SU-DHL-6 (cell line): ENCODE measurements around the gene SLC4A1.

Experiments
- H2AFZ ChIP-seq: fragments of 200-600 bp; sonication (generic); 2 replicates; pipeline ENCODE4 v1.6.1; 2014; ENCODE audit warnings: low read depth, mild to moderate bottlenecking, moderate library complexity, mixed read lengths, antibody characterized with exemption, low read length; ENCODE audit not compliant: severe bottlenecking
- H3F3A ChIP-seq: fragments of 200-600 bp; shearing (Covaris generic); 2 replicates; pipeline ENCODE4 v1.6.0; 2016; ENCODE audit warnings: antibody characterized with exemption, mild to moderate bottlenecking; ENCODE audit not compliant: insufficient read depth
- H3K27ac ChIP-seq: fragments of 200-600 bp; sonication (generic); 2 replicates; pipeline ENCODE4 v1.5.1; 2016; ENCODE audit warnings: low read depth, mild to moderate bottlenecking, low read length, moderate library complexity, mixed read lengths
- H3K27me3 ChIP-seq: fragments of 200-600 bp; sonication (generic), shearing (Covaris generic); 2 replicates; pipeline ENCODE4 v1.6.0; 2014; ENCODE audit warnings: mild to moderate bottlenecking, low read length
- H3K36me3 ChIP-seq: fragments of 200-600 bp; sonication (generic); 2 replicates; pipeline ENCODE4 v1.6.1; 2014; ENCODE audit warnings: mild to moderate bottlenecking, low read length, mixed read lengths
- H3K4me2 ChIP-seq: fragments of 300-600, 200-600 bp; shearing (Covaris generic), sonication (generic); 2 replicates; pipeline ENCODE4 v1.6.0; 2014; ENCODE audit warnings: low read length, low read depth, mild to moderate bottlenecking; ENCODE audit not compliant: poor library complexity, severe bottlenecking
- H3K4me3 ChIP-seq: fragments of 200-600 bp; sonication (generic); 2 replicates; pipeline ENCODE4 v1.5.1; 2014; ENCODE audit warnings: antibody characterized with exemption, low read length, mild to moderate bottlenecking, mixed read lengths; ENCODE audit not compliant: insufficient read depth, poor library complexity, severe bottlenecking
- H3K79me2 ChIP-seq: fragments of 200-600 bp; sonication (generic); 2 replicates; pipeline ENCODE4 v1.6.1; 2014; ENCODE audit warnings: mild to moderate bottlenecking, low read length, moderate library complexity; ENCODE audit not compliant: insufficient read depth
- H3K9ac ChIP-seq: fragments of 200-600 bp; sonication (generic); 2 replicates; pipeline ENCODE4 v1.7.0; 2014; ENCODE audit warnings: mild to moderate bottlenecking, low read length
- H3K9me2 ChIP-seq: fragments of 200-600 bp; sonication (generic); replicated peaks from 2 replicates; pipeline ENCODE4 v1.6.1; 2014; ENCODE audit warnings: low read length; ENCODE audit not compliant: insufficient read depth
- H3K9me3 ChIP-seq: fragments of 200-600 bp; sonication (generic); 2 replicates; pipeline ENCODE4 v1.6.1; 2014; ENCODE audit warnings: low read length, mixed read lengths; ENCODE audit not compliant: insufficient read depth
- H4K20me1 ChIP-seq: fragments of 200-600 bp; sonication (generic); 2 replicates; pipeline ENCODE4 v1.6.1; 2014; ENCODE audit warnings: low read depth, mild to moderate bottlenecking, antibody characterized with exemption, low read length, moderate library complexity, mixed read lengths
- EZH2phosphoT487 ChIP-seq: fragments of 200-600 bp; sonication (generic), shearing (Covaris generic); conservative IDR thresholded peaks from 2 replicates; pipeline ENCODE4 v1.6.1; 2018; ENCODE audit warnings: mild to moderate bottlenecking, antibody characterized with exemption, low read length, moderate library complexity, mixed read lengths
- TF ChIP-seq, protein P1 (sequence below): fragments of 200-600 bp; sonication (generic); IDR thresholded peaks from one replicate; pipeline ENCODE4 v1.5.1; 2017; ENCODE audit warnings: antibody characterized with exemption, mild to moderate bottlenecking, low read length, moderate library complexity; ENCODE audit not compliant: insufficient read depth, poor library complexity, severe bottlenecking

Gene SLC4A1

DNA sequence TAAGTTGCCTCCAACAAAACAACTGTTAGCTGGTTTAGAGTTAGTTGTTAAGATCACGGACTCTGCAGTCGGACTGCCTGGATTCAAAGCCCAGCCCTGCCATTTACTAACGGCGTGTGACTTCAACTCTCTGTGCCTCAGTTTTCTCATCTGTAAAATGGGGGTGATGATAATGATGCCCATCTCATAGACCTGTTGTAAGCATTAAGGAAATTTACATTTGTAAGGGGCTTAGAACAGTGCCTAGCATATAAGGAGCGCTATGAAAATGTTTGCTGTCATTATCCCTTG is 825 bp downstream of the SLC4A1 start:
- H3K9ac ChIP-seq: no peak overlapping the region
- TF ChIP-seq, protein P1, sequence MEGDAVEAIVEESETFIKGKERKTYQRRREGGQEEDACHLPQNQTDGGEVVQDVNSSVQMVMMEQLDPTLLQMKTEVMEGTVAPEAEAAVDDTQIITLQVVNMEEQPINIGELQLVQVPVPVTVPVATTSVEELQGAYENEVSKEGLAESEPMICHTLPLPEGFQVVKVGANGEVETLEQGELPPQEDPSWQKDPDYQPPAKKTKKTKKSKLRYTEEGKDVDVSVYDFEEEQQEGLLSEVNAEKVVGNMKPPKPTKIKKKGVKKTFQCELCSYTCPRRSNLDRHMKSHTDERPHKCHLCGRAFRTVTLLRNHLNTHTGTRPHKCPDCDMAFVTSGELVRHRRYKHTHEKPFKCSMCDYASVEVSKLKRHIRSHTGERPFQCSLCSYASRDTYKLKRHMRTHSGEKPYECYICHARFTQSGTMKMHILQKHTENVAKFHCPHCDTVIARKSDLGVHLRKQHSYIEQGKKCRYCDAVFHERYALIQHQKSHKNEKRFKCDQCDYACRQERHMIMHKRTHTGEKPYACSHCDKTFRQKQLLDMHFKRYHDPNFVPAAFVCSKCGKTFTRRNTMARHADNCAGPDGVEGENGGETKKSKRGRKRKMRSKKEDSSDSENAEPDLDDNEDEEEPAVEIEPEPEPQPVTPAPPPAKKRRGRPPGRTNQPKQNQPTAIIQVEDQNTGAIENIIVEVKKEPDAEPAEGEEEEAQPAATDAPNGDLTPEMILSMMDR: no peak
- TF ChIP-seq EZH2phosphoT487: no peak
- no peak overlapping the region for H3K4me3 ChIP-seq
- no peaks in the 10 kb centered on the region for H3K9me3 ChIP-seq
- no peaks in the 10 kb centered on the region for H3K27me3 ChIP-seq
- H3K27ac ChIP-seq: no peak overlapping the region
- H3K4me2 ChIP-seq: no peak overlapping the region
- no peaks in the 10 kb centered on the region for H3K79me2 ChIP-seq
- no peaks in the 10 kb centered on the region for H3F3A ChIP-seq
- H4K20me1 ChIP-seq: no peaks in the 10 kb centered on the region
- H3K9me2 ChIP-seq: no peaks in the 10 kb centered on the region
- no peaks in the 10 kb centered on the region for H3K36me3 ChIP-seq
- no peak overlapping the region for H2AFZ ChIP-seq

DNA sequence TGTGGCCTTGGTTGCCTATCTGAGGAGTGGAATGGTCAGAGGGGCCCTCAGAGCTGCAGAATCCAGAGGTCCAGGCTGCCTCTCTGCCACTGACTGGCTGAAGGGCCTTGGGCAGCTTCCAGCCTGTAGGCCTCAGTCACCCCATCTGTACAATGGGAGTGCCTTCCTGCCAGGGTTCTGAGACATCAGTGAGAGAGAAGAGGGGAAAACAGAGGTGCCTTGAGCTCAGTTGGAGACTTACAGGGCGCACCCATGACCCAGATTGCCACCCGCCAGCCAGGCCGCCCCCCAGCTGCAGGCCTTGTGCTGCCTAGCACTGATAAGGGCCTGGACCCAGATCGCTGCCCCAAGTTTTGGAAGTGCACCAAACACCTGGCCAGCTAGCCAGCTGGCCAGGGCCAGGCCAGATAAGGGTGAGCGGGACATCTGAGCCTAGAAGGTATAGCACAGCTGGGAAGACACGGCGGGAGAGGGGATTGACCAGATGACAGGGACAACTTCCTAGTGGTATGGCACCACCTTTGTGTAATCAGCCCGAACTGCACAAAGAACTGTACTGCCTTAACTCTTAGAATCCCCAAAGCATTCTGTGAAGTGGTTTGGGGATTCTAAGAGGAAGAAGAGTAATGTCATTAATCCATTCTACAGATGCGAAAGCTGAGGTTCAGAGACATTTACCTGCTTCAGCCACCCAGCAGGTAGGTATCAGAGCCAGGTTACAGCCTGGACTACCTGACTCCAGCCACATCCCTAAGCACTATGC is 1.4 kb downstream of the SLC4A1 start:
- Histone ChIP-seq H3K9ac (no peak overlapping the region), H3K9me2 (no peaks in the 10 kb centered on the region), H2AFZ (no peak overlapping the region), H3K79me2 (no peaks in the 10 kb centered on the region), H3K27ac (no peak overlapping the region), H3F3A (no peaks in the 10 kb centered on the region), H4K20me1 (no peaks in the 10 kb centered on the region), H3K4me2 (no peak overlapping the region), H3K4me3 (no peak overlapping the region), H3K27me3 (no peaks in the 10 kb centered on the region), H3K9me3 (no peaks in the 10 kb centered on the region), H3K36me3 (no peaks in the 10 kb centered on the region)
- TF ChIP-seq, protein P1: no peak
- no peak for TF ChIP-seq EZH2phosphoT487

DNA sequence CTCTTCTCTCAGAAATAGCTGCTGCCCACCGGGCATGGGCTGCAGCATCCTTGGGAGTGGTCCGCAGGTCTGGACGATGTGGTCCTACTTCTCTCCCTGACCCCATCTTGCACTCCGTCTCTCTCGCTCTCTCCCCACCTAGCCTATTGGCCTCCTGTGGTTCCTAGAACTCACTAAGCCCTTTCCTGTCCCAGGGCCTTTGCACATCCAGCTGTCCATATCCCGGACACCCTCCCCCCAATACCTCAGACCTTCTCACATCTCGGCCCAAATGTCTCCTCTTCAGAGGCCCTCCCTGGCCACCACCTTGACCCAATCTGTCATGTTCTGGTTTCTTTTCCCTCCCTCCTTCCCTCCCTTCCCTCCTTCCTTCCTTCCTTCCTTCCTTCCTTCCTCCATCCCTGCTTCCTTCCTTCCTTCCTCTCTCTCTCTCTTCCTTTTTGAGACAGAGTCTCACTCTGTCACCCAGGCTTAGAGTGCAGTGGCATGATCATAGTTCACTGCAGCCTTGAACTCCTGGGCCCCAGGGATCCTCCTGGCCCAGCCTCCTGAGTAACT is 4.5 kb downstream of the SLC4A1 start:
- no peaks in the 10 kb centered on the region for H4K20me1 ChIP-seq
- H3K9ac ChIP-seq: no peak overlapping the region
- no peak overlapping the region for H3K27ac ChIP-seq
- no peak overlapping the region for H3K4me3 ChIP-seq
- no peaks in the 10 kb centered on the region for H3K27me3 ChIP-seq
- H3K9me3 ChIP-seq: no peaks in the 10 kb centered on the region
- H3K4me2 ChIP-seq: no peak overlapping the region
- H3K9me2 ChIP-seq: no peaks in the 10 kb centered on the region
- no peak for TF ChIP-seq EZH2phosphoT487
- TF ChIP-seq, protein P1: no peak
- H2AFZ ChIP-seq: no peak overlapping the region
- no peaks in the 10 kb centered on the region for H3F3A ChIP-seq
- no peaks in the 10 kb centered on the region for H3K36me3 ChIP-seq
- no peaks in the 10 kb centered on the region for H3K79me2 ChIP-seq
